ENCODE measurements around the gene C10orf90.

The C10orf90 gene, protein sequence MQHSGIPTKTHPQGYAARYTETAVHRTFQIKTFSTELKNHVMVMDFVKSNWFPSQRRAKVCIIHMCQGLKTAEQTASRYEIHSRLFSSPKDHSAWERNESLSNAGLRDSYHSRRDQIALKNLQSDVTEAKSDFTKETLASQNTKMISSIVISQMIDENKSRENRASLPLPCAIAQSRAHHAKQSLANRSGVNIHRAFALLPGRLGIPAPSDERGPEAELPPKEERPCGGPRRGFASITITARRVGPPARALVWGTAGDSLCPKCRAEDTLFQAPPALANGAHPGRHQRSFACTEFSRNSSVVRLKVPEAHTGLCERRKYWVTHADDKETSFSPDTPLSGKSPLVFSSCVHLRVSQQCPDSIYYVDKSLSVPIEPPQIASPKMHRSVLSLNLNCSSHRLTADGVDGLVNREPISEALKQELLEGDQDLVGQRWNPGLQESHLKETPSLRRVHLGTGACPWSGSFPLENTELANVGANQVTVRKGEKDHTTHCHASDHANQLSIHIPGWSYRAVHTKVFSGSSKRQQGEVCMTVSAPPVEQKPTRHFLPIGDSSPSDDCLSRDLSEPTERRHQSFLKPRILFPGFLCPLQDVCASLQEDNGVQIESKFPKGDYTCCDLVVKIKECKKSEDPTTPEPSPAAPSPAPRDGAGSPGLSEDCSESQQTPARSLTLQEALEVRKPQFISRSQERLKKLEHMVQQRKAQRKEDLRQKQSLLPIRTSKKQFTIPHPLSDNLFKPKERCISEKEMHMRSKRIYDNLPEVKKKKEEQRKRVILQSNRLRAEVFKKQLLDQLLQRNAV
- total RNA-seq, result 0 to 2.3 (median 0) reads per million in 17 experiments

DNA sequence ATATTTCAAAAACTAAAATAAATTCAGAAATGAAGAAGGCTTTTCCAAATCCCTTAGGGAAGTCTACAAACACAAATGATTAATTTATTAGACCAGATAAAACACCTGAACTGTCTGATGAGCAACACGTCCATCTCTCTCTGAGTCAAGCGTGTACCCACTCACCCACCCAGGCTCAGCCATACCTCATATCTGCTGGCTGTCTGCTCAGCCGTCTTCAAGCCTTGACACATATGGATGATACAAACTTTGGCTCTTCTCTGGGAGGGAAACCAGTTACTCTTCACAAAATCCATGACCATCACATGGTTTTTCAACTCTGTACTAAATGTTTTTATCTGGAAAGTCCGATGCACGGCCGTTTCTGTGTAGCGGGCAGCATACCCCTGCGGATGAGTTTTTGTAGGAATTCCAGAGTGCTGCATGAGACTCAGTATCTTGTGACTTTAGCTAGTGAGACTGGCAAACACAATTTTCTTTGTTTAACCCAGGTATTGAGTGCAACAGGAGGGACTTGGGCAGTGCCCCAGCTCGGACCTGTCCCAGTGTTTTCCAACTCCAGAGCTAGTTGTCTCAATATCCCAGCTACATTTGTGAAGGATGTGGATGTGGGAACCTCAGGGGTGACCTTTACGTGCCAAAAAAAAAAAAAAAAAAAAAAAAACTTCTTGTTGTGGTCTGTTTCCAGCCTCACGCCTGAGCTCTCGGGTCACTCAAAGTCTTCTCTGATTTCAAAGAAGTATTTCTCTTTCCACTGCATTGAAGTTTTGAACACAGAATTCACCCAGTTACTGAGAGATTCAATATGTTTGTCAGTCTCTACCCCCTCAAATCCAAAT, at the start of gene C10orf90:
Gene C10orf90, minus strand, starts transcription at position 638 of the 839 bp plus-strand sequence. Its CDS starts 213 bp downstream, at position 425.
- DNase-seq, result no peak

- no peak for DNase-seq
These were observed 45.9 kb upstream of the C10orf90 start for GRCh38 chr10:126716366-126716765.

DNA sequence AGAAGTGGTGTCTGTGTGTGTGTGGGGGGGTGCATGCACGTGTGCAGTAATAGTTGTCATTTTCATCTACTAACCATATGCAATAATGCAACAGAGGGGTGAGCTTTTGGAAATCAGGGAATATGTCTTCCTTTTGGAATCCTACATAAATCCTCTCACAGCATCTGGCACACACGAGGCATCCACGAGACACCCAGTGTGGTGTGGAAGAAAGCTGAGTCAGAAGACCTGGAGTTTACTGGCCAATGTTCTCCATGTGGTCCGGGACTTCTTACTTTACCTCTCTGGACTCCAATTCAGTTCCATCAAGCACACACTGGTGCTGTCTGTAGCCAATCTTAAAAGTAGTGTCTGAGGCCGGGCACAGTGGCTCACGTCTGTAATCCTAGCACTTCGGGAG, 43.1 kb upstream of the C10orf90 start:
- no peak for DNase-seq

DNA sequence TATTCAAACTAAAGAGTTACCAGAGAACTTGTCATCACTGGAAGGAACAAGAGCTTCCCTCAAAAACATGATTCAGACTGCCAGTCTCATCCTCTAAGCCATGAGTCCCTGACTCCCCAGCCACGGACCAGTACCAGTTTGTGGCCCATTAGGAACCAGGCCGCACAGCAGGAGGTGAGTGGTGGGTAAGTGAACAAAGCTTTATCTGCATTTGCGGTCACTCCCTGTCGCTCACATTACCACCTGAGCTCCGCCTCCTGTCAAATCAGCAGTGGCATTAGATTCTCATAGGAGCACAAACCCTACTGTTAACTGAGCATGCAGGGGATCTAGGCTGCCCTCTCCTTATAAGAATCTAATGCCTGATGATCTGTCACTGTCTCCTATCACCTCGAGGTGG, 42.2 kb upstream of the C10orf90 start:
- DNase-seq, result no peak

DNA sequence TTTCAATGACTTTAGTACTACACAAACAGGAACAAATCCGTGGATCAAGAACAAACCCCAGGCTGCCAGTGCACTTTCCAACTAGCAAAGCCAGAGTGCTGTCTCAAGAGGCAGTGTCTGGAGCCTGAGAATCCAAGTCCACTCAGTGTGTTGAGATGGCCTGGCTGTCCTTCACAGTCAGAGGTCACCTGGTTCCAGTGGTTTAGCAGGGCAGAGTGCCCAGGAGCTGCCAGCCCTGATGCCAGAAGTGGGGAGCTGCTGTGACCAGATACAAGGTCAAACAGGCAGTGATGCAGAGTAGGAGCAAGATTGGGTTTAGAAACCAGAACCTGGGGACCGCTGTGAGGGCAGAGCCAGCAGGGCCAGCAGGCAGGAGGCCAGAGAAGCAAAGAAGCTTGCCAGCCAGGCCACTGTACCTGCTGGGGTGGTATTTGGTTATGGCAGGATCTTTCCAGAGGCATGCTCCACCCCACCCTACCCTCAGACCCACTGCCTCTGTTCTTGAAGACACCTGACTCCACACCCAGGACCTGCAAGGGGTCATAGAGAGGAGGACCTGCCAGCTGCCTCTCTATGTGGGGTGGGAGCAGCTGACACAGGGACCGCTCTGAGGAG, 35.6 kb upstream of the C10orf90 start:
- DNase-seq, result no peak

DNA sequence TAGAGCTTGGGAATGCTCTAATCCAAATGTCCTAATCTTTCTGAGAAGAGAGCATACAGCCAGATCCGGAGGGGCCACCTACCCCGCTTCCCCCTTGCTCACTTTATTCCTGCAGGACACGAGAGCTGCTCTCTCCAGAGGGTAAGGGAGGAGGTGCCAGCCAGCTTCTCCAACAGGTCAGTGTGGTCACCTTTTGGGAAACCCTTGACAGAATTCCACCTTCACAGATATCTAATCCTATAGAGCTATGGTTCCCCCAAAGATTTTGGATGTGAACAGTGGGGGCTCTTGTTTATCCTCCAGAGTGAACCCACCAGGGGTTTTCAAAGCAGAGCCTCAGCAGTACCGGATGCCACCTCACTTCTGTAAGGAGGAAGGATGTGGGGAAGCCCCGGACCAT, 34.6 kb upstream of the C10orf90 start:
- no peak for DNase-seq

GRCh38 chr10:126704649-126705048, 34.2 kb upstream of the C10orf90 start:
- DNase-seq, result no peak

- DNase-seq, result no peak
These were observed 31.7 kb upstream of the C10orf90 start for GRCh38 chr10:126702181-126702580.

DNA sequence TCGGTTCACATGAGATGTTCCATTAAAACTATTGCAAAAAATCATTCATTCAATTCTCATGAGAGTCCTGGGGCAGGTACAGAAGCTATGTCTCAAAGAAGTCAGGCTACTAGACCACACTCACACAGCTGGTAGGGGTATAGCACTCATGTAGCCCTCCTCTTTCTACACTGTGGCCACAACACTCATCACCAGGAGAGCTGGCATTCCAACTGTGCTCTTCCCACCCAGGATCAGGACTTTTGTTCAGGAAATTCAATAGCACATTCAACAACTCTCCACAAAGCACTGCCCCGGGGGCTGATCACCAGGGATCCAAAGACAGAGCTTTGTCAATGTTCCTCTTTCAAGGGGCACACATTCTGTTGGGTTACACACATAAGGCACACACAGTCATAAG, 31.0 kb upstream of the C10orf90 start:
- DNase-seq, result no peak

GRCh38 chr10:126696684-126697083, 26.2 kb upstream of the C10orf90 start:
- no peak for DNase-seq

GRCh38 chr10:126691456-126691855, 21.0 kb upstream of the C10orf90 start:
- no peak for DNase-seq

- DNase-seq, result no peak
These were observed 20.0 kb upstream of the C10orf90 start for GRCh38 chr10:126690534-126690933.

DNA sequence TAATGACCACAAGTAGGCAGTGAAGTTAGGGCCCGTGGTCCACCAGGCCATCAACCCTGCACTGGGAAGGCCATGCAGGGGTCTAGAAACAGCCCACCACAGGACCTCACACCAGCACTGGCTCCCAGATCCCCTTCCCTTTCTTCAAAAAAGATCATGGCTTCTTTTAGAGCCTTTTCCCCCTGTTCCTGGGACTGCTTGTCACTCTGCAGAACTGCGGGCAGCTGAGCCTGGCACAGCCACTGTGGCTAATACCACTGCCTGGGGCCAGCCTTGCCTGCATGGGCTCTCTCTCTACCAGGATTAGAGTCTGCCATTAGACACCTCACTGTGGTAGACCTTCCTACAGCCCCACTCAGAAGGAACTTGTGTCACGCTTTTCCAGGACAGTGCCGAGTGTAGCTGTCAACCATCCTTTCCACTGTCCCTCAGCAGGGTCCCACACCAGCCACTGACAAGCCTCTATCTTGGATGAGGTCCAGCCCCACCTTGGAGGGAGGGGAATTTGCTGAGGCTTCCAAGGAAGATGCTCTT, 19.0 kb upstream of the C10orf90 start:
- DNase-seq, result no peak

DNA sequence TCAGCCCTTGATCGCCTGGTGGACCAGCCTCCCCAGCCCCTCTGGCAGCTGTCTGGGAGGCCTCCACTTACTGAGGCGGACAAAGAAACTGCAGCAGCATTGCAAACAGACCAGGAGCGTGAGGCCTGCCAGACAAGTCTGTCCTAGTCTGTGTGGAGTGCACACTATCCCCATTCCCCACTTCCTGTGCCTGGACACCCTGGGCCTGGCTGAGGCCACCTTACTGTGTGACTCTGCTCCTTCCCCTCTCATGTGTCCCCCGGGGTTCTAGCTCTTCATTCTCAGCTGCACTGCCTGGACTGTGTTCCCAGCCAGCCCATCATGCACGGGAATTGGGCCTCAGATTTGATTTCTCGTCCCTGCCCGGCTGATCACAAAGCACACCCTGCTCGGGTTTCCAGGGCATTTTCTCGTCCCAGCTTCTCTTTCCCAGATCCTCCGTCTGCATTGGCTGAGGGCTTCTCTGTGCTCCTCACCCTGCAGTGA, 16.7 kb upstream of the C10orf90 start:
- DNase-seq, result no peak

DNA sequence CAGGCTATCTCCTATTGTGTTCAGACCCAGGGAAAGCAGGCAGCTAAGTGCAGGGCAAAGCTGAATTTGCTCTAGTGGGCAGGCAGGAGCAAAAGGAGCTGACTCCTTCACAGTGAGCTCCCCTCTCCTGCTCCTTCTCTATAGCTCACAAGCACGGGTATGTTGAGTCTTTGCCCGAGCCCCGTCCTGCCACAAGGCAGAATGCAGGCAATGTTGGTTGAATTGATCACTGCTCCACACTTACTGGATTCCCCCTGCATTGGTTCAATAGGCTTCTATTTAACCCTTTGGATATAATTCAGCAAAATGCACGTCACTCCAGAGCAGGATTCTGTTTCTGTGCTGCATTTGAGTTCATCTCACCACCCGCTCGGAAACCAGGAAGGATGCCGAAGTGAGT, 16.2 kb upstream of the C10orf90 start:
- DNase-seq, result no peak

DNA sequence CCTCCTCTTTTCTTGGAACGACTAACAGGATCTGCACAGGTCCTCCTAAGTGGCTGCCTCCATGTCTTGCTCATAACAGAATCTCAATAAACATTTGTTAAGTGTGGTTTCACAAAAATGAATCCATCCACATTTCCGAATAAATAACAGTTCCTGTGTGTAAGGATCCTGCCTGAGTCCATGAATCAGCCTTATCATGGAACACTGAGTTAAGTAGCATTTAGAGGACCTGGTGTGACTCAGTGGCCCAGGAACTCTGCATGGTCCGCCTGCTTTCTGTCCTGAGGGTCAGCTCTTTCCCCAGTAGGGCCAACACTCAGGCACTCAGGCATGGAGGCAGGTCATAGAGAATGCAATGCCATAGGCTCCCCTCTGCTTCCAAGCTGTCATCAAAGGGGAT, 15.8 kb upstream of the C10orf90 start:
- no peak for DNase-seq

DNA sequence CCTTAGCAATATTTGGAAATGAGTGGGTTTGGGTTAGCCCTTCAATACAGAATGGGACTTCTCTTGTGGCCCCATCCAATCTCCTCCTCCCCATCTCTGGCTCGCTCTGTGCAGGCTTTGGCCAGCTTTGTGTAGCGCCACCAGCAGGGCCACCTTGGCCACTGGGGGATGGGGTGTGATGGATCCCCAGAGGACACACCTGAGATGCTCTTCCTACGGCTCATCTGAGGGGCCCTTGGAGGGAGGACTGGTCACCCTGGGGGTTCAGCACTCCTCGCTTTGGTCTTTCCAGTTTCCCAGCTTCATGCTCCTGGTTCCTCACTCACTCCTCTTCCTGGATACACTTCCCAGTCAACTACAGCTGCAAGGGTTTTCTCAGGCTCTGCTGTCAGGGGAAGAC, 15.3 kb upstream of the C10orf90 start:
- DNase-seq, result no peak

GRCh38 chr10:126684171-126684745, 13.8 kb upstream of the C10orf90 start:
- DNase-seq, result no peak

GRCh38 chr10:126683466-126683865, 13.0 kb upstream of the C10orf90 start:
- DNase-seq, result no peak

DNA sequence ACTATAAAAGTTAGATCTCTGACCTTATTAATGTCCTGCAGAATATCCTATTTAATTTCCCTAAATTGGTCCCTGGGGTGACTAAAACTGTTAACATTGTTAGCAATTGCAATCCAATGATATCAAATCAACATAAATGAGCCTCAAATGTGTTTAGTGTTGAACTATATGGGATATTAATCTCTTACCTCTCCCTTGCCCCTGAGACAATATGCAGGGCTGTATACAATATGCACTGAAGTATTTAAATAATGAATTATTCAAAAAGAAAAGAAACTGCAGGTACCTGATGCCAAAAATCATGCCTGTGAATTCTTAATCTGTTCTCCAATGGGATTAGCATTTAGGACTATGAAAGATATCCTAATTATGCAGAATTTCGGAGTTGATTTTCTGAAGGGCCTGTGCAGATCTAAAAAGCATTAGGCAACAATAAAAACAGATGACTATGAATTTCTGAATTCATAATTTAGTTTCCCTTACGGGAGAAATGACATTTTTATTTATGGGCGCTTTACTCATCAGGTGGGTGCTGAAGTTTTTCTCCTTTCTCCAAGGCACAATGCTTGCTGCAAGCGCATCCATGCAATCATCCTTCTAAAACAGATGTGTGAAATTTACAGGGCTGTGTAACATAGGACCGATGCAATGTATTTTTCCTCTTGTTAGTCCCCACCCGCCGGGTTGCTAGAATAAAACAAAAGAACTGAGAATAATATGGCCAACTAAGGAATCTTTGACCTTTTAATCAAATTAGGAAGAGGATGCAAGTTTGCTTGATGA, 5.4 kb upstream of the C10orf90 start:
- no peak for DNase-seq
